Stimulated activated CD4-positive, alpha-beta T cell treated with anti-CD3 and anti-CD28 coated beads, Interleukin-4, amount 100 ng/mL, for 48 hours (primary cell): ENCODE data around the gene HOXB7.

Experiments
- DNase-seq, 2 donors: peaks; one replicate each; pipeline ENCODE4 v3.0.0-alpha.2; 2020; ENCODE audit warnings: low read depth in 2 of 2

The HOXB7 gene

GRCh38 chr17:48609033-48609432, 1.8 kb downstream of the HOXB7 start:
- DNase-seq = no peak

- no peak for DNase-seq
These were observed 2.4 kb downstream of the HOXB7 start for GRCh38 chr17:48608494-48608834.

GRCh38 chr17:48606892-48607614, 3.8 kb downstream of the HOXB7 start:
- no peak for DNase-seq

GRCh38 chr17:48605991-48606891, 4.6 kb downstream of the HOXB7 start:
- DNase-seq = no peak

GRCh38 chr17:48605409-48605919, 5.4 kb downstream of the HOXB7 start:
- DNase-seq = no peak

GRCh38 chr17:48604770-48605329, 6.0 kb downstream of the HOXB7 start, which contains the start of gene HOXB6:
Gene HOXB6 (minus strand): TSS chr17:48604986. CDS start chr17:48598150, 6,836 bp downstream.
- no peak for DNase-seq

GRCh38 chr17:48603959-48604769, 6.7 kb downstream of the HOXB7 start:
- no peak for DNase-seq

GRCh38 chr17:48601539-48602425, 9.0 kb downstream of the HOXB7 start:
- DNase-seq = no peak

GRCh38 chr17:48601207-48601538, 9.6 kb downstream of the HOXB7 start:
- no peak for DNase-seq

- DNase-seq = no peak
These were observed 10.3 kb downstream of the HOXB7 start for GRCh38 chr17:48600244-48601098.

GRCh38 chr17:48599354-48599753, 11.5 kb downstream of the HOXB7 start:
- DNase-seq = no peak

- no peak for DNase-seq
These were observed 12.1 kb downstream of the HOXB7 start for GRCh38 chr17:48598736-48599135.

GRCh38 chr17:48597778-48598631, 12.8 kb downstream of the HOXB7 start:
- DNase-seq = no peak

GRCh38 chr17:48597528-48597777, 13.4 kb downstream of the HOXB7 start:
- no peak for DNase-seq

- no peak for DNase-seq
These were observed 13.9 kb downstream of the HOXB7 start for GRCh38 chr17:48596735-48597527.

- no peak for DNase-seq
These were observed 14.7 kb downstream of the HOXB7 start for GRCh38 chr17:48596000-48596734.

GRCh38 chr17:48595278-48595999, 15.4 kb downstream of the HOXB7 start:
- DNase-seq = no peak
